Nephron (organoid): Measurements from ENCODE around the gene ADAMTS12.

ENCODE experiments used
- H3K27ac Mint-ChIP-seq, 3 experiments: 2 replicates each; pipeline ENCODE4 v1.8.0; 2020; ENCODE audit warnings: mixed read lengths in 3 of 3, mild to moderate bottlenecking in 2 of 3, moderate library complexity in 1 of 3
- H3K27me3 Mint-ChIP-seq: 2 replicates; pipeline ENCODE4 v1.8.0; 2021; ENCODE audit warnings: low read depth, mild to moderate bottlenecking, moderate library complexity, mixed read lengths
- H3K36me3 Mint-ChIP-seq: 2 replicates; pipeline ENCODE4 v1.8.0; 2020; ENCODE audit warnings: low read depth, mixed read lengths
- H3K4me1 Mint-ChIP-seq: 2 replicates; pipeline ENCODE4 v1.8.0; 2020; ENCODE audit warnings: mixed read lengths
- H3K4me3 Mint-ChIP-seq, 3 experiments: 2 replicates each; pipeline ENCODE4 v1.8.0; 2020; ENCODE audit warnings: mild to moderate bottlenecking in 3 of 3, mixed read lengths in 3 of 3, moderate library complexity in 2 of 3
- H3K9me3 Mint-ChIP-seq: 2 replicates; pipeline ENCODE4 v1.8.0; 2020; ENCODE audit warnings: mixed read lengths
- CTCF ChIP-seq, 3 experiments: fragments of 200-600 bp; sonication (generic); IDR thresholded peaks; one replicate each; pipeline ENCODE4 v1.5.0; 2021; ENCODE audit warnings: antibody characterized with exemption in 3 of 3; ENCODE audit not compliant: unreplicated experiment in 3 of 3

Gene ADAMTS12

DNA sequence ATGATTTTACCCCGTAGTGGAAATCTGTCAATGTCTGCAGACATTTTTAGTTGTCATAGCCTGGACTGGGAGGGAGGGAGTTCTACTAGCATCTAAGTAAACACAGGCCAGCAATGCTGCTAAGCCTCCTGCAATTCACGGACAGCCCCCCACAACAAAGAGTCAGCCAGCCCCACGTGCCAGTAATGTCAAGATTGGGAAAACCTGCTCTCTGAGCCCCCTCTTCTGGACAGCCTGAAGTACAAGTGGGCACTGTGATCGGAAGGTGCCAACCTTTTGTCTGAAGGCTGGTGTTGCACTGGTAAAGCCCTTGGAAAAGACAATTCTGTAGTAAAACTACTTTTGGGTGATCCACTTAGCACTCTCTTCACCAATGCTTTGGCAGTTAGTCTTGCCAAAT lies 296.5 kb downstream of the ADAMTS12 start:
- no peaks in the 10 kb centered on the region for H3K27me3 Mint-ChIP-seq
- no peak overlapping the region for H3K27ac Mint-ChIP-seq
- no peaks in the 10 kb centered on the region for H3K9me3 Mint-ChIP-seq
- no peak for TF ChIP-seq CTCF (IDR thresholded peaks at IDR 0.05; ENCODE audit: unreplicated experiment in 3 of 3)
- no peaks in the 10 kb centered on the region for H3K36me3 Mint-ChIP-seq
- no peaks in the 10 kb centered on the region for H3K4me1 Mint-ChIP-seq
- H3K4me3 Mint-ChIP-seq, result no peak overlapping the region

DNA sequence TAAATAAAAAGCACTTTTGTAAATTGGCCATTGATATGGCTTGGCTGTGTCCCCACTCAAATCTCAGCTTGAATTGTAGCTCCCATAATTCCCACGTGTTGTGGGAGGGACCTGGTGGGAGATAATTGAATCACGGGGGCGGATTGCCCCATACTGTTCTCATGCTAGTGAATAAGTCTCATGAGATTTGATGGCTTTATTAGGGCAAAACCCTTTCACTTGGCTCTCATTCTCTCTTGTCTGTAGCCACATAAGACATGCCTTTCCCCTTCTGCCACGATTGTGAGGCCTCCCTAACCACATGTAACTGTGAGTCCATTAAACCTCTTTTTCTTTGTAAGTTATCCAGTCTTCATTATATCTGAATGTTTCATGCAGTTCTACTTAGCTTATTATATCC lies 297.8 kb downstream of the ADAMTS12 start:
- Mint-ChIP-seq H3K36me3 (no peaks in the 10 kb centered on the region), H3K27ac (no peak overlapping the region), H3K9me3 (no peaks in the 10 kb centered on the region), H3K27me3 (no peaks in the 10 kb centered on the region), H3K4me3 (no peak overlapping the region), H3K4me1 (no peaks in the 10 kb centered on the region)
- no peak for TF ChIP-seq CTCF (IDR thresholded peaks at IDR 0.05; ENCODE audit: unreplicated experiment in 3 of 3)

GRCh38 chr5:33592245-33592644 lies 299.5 kb downstream of the ADAMTS12 start:
- Mint-ChIP-seq H3K27me3 (no peaks in the 10 kb centered on the region), H3K36me3 (no peaks in the 10 kb centered on the region), H3K4me3 (no peak overlapping the region), H3K4me1 (no peaks in the 10 kb centered on the region), H3K9me3 (no peaks in the 10 kb centered on the region), H3K27ac (no peak overlapping the region)
- TF ChIP-seq CTCF (IDR thresholded peaks at IDR 0.05; ENCODE audit: unreplicated experiment in 3 of 3), result no peak

GRCh38 chr5:33588654-33589372 lies 303.0 kb downstream of the ADAMTS12 start:
- H3K4me3 Mint-ChIP-seq, result no peak overlapping the region
- H3K27ac Mint-ChIP-seq, result no peak overlapping the region
- no peaks in the 10 kb centered on the region for H3K9me3 Mint-ChIP-seq
- H3K36me3 Mint-ChIP-seq, result no peaks in the 10 kb centered on the region
- no peaks in the 10 kb centered on the region for H3K4me1 Mint-ChIP-seq
- no peaks in the 10 kb centered on the region for H3K27me3 Mint-ChIP-seq
- peak; percentile 18 to 41 (median 20) for TF ChIP-seq CTCF (IDR thresholded peaks at IDR 0.05; ENCODE audit: unreplicated experiment in 3 of 3)

DNA sequence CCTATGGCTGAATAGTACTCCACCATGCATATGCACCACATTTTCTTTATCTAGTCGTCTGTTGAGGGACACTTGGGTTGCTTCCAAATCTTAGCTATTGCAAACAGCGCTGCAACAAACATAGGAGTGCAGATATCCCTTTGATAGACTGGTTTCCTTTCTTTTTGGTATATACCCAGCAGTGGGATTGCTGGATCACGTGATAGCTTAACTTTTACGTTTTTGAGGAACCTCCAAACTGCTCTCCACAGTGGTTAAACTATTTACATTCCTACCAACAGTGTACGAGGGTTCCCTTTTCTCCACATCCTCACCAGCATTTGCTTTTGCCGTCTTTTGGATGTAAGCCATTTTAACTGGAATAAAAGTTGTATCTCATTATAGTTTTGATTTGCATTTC lies 308.5 kb downstream of the ADAMTS12 start:
- no peak overlapping the region for H3K27ac Mint-ChIP-seq
- peaks cover 5% of the 10 kb centered on the region for H3K36me3 Mint-ChIP-seq
- no peak for TF ChIP-seq CTCF (IDR thresholded peaks at IDR 0.05; ENCODE audit: unreplicated experiment in 3 of 3)
- no peaks in the 10 kb centered on the region for H3K4me1 Mint-ChIP-seq
- no peaks in the 10 kb centered on the region for H3K9me3 Mint-ChIP-seq
- no peak overlapping the region for H3K4me3 Mint-ChIP-seq
- no peaks in the 10 kb centered on the region for H3K27me3 Mint-ChIP-seq

GRCh38 chr5:33582417-33582816 lies 309.4 kb downstream of the ADAMTS12 start:
- H3K4me1 Mint-ChIP-seq, result no peaks in the 10 kb centered on the region
- TF ChIP-seq CTCF (IDR thresholded peaks at IDR 0.05; ENCODE audit: unreplicated experiment in 3 of 3), result no peak
- H3K36me3 Mint-ChIP-seq, result peaks cover 5% of the 10 kb centered on the region
- H3K4me3 Mint-ChIP-seq, result no peak overlapping the region
- H3K27ac Mint-ChIP-seq, result no peak overlapping the region
- H3K9me3 Mint-ChIP-seq, result no peaks in the 10 kb centered on the region
- no peaks in the 10 kb centered on the region for H3K27me3 Mint-ChIP-seq
